K562 (cell line): ENCODE data around the gene ACBD4. TPM values are rescaled to one million over a fixed set of nuclear protein-coding genes. Genes with fewer than 3 reads are reported as not detected.

Source experiments
- CBX1 ChIP-seq: sonication (generic); IDR thresholded peaks from 2 replicates; pipeline ENCODE4 v1.6.1; 2016; ENCODE audit warnings: antibody characterized with exemption, low read depth, mild to moderate bottlenecking
- CHD2 ChIP-seq: IDR thresholded peaks from 2 replicates; pipeline ENCODE4 v1.6.1; 2011; ENCODE audit warnings: low read depth, low read length
- CREB3L1 ChIP-seq: fragments of 450-650 bp; IDR thresholded peaks from 2 replicates; pipeline ENCODE4 v1.6.1; 2014; ENCODE audit warnings: low read depth, mild to moderate bottlenecking, moderate library complexity, borderline replicate concordance
- EZH2 ChIP-seq: IDR thresholded peaks from 2 replicates; pipeline ENCODE4 v1.6.1; 2012; ENCODE audit warnings: low read depth, mild to moderate bottlenecking, inconsistent platforms, low read length, borderline replicate concordance
- HDAC6 ChIP-seq: IDR thresholded peaks from 2 replicates; pipeline ENCODE4 v1.6.1; 2012; ENCODE audit warnings: low read depth, mild to moderate bottlenecking, control low read depth, inconsistent platforms, low read length, moderate library complexity
- ID3 ChIP-seq, 2 experiments: fragments of 250-450 bp in 1 of 2; fragments of 450-650 bp in 1 of 2; sonication (Bioruptor Pico) in 1 of 2; IDR thresholded peaks; 2 replicates each; pipeline versions ENCODE4 v1.6.1 to v1.8.0; 2016 to 2021; ENCODE audit warnings: mild to moderate bottlenecking in 2 of 2, moderate library complexity in 2 of 2, missing compliant biosample characterization in 1 of 2, missing genetic modification characterization in 1 of 2
- PHF20 ChIP-seq: fragments of 450-650 bp; IDR thresholded peaks from 2 replicates; pipeline ENCODE4 v1.6.1; 2018; ENCODE audit not compliant: partially characterized antibody
- PHF8 ChIP-seq: fragments of 200-600 bp; sonication (generic); IDR thresholded peaks from 2 replicates; pipeline ENCODE4 v1.6.1; 2012; ENCODE audit warnings: mixed run types, mild to moderate bottlenecking, inconsistent platforms, low read length, moderate library complexity, borderline replicate concordance
- RBM17 ChIP-seq: fragments of 200-400 bp; formaldehyde crosslinking; IDR thresholded peaks from 2 replicates; pipeline ENCODE4 v1.6.1; 2017; ENCODE audit warnings: low read depth, mild to moderate bottlenecking, low read length, borderline replicate concordance
- STAT6 ChIP-seq: sonication (generic); formaldehyde crosslinking; IDR thresholded peaks from 2 replicates; pipeline ENCODE4 v1.8.1; 2023; ENCODE audit warnings: mild to moderate bottlenecking, missing genetic modification reagents
- TCF7 ChIP-seq: sonication (generic); IDR thresholded peaks from 2 replicates; pipeline ENCODE4 v1.6.1; 2016; ENCODE audit warnings: antibody characterized with exemption, borderline replicate concordance
- ZFPM2 ChIP-seq: fragments of 250-450 bp; sonication (Bioruptor Pico); IDR thresholded peaks from 2 replicates; pipeline ENCODE4 v1.5.1; 2022; ENCODE audit warnings: mild to moderate bottlenecking
- ZNF592 ChIP-seq: fragments of 450-650 bp; IDR thresholded peaks from 2 replicates; pipeline ENCODE4 v1.6.1; 2017; ENCODE audit warnings: antibody characterized with exemption, mild to moderate bottlenecking
- ZNF77 ChIP-seq: fragments of 250-450 bp; sonication (Bioruptor Pico); IDR thresholded peaks from 2 replicates; pipeline ENCODE4 v1.5.0; 2020
- polyA plus RNA-seq, 8 experiments: library from polyadenylated mRNA; depleted of rRNA in 4 of 8; stranded (reverse) in 5 of 8; unstranded in 3 of 8; fragments of >200 nt; fragmentation: Nextera tagmentation in 2 of 8; fragmentation: Illumina TruSeq in 1 of 8; extraction: Ambion mirVana in 2 of 8; extraction: Trizol in 1 of 8; gene quantifications; 2 replicates each; pipeline versions ENCODE4 v1.2.1 to v1.2.3, GENCODE V29; 2011 to 2014; ENCODE audit warnings: inconsistent platforms in 1 of 8, missing spikeins in 1 of 8
- total RNA-seq, 7 experiments: library from RNA; depleted of rRNA in 6 of 7; stranded (reverse); fragments of >200 nt in 6 of 7; fragmentation: Illumina TruSeq in 2 of 7; extraction: Trizol in 2 of 7; gene quantifications; 2 replicates each; pipeline versions ENCODE4 v1.2.1 to v1.2.3, GENCODE V29; 2011 to 2021; ENCODE audit warnings: low replicate concordance in 1 of 7
- TF ChIP-seq, protein P1 (sequence below), 2 experiments: fragments of 200-800 bp in 1 of 2; sonication (Bioruptor generic) in 1 of 2; sonication (generic) in 1 of 2; formaldehyde crosslinking in 1 of 2; IDR thresholded peaks in 1 of 2; conservative IDR thresholded peaks in 1 of 2; 2 replicates each; pipeline versions ENCODE4 v1.5.0 to v1.6.1; 2016 to 2020; ENCODE audit warnings: missing compliant biosample characterization in 1 of 2, missing genetic modification characterization in 1 of 2, missing genetic modification reagents in 1 of 2

ACBD4 gene
- total and polyA plus RNA-seq, 9 of the 15 experiments (the other 6 are each of a cell fraction or from before 2014, with no cell fraction given), result 0.14 to 6.9 (median 4.6) TPM

DNA sequence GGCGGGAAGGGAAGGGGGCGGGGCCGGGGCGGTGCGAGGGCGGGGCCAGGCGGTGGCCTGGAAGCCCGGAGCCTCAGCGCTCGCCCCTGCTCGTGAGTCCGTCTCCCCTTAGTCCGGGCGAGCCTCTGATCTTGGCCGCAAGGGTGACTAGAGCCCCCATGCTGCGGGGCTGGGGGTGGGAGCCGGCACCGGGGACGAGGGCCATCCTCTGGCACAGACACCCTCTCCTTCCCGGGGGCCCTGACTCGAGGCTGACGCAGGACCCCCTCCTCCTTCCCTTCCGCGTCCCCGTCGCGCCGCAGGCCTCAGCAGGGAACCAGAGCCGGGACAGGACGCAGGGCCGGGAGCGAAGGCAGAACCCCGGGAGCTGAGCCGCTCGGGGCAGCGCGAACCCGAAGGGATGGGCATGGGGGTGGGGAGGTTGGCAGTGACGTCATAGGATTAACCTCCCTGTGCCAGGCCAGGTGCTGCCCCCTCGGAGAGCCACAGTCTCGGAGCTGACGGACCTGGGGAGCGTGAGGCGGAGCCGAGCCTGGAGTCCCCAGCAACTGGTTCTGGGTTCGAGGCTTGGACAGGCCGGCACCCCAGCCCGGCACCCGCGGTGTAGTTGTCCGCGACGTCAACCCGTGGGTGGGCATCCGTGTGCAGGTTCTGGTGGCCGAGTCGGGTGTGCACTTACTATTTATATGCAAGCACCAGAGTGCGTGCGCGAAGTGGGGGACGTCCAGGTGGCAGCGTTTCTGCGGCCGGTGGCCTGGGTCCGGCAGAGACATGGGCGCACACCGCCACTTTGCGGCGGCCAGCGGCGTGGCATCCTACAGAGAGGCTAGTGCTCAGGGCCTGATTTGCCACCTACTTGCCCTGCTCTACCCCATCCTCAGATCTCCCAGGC lies 2.7 kb upstream of the ACBD4 start (continued):
- no peak for TF ChIP-seq RBM17
- TF ChIP-seq, protein P1, sequence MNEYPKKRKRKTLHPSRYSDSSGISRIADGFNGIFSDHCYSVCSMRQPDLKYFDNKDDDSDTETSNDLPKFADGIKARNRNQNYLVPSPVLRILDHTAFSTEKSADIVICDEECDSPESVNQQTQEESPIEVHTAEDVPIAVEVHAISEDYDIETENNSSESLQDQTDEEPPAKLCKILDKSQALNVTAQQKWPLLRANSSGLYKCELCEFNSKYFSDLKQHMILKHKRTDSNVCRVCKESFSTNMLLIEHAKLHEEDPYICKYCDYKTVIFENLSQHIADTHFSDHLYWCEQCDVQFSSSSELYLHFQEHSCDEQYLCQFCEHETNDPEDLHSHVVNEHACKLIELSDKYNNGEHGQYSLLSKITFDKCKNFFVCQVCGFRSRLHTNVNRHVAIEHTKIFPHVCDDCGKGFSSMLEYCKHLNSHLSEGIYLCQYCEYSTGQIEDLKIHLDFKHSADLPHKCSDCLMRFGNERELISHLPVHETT (CRISPR knock-in tag; conservative IDR thresholded peaks at IDR 0.05 in 1 of 2, IDR thresholded peaks at IDR 0.05 in 1 of 2), result no peak
- TF ChIP-seq CBX1, result peak; percentile 81; the same call in 1 of the 2 replicates
- no peak for TF ChIP-seq ID3 (CRISPR knock-in tag; IDR thresholded peaks at IDR 0.05)
- TF ChIP-seq ID3 (tag; IDR thresholded peaks at IDR 0.05), result peak; percentile 46; the same call in 1 of the 2 replicates
- no peak for TF ChIP-seq ZNF592
- TF ChIP-seq PHF8, result peak; percentile 65; the same call in 1 of the 2 replicates
- no peak for TF ChIP-seq STAT6 (CRISPR knock-in tag)
- TF ChIP-seq ZFPM2, result no peak
- no peak for TF ChIP-seq CHD2
- peak; percentile 56 for TF ChIP-seq PHF20
- TF ChIP-seq TCF7, result no peak; the same call in 1 of the 2 replicates
- peak; percentile 34; the same call in 1 of the 2 replicates for TF ChIP-seq CREB3L1
- TF ChIP-seq HDAC6, result no peak
- no peak for TF ChIP-seq ZNF77 (CRISPR knock-in tag)
- TF ChIP-seq EZH2, result no peak
